SHP77 (cell line): ENCODE results near the gene PDE12.

ENCODE experiments used
- DNase-seq, 2 experiments: peaks; one replicate each; lab custom pipeline; 2025; lab: John Stamatoyannopoulos, UW

Gene PDE12

GRCh38 chr3:57555738-57556458, at the start of gene PDE12:
TSS of gene PDE12 (plus strand) at chr3:57556274. CDS start at chr3:57556380, 106 bp downstream.
- peak; percentile 87 to 89 for DNase-seq

- no peak for DNase-seq
Measured at GRCh38 chr3:57512166-57512565, 43.9 kb upstream of the PDE12 start.

- no peak for DNase-seq
Measured at GRCh38 chr3:57518276-57518915, 37.7 kb upstream of the PDE12 start.

GRCh38 chr3:57530071-57530608, 25.9 kb upstream of the PDE12 start:
- DNase-seq: no peak

- no peak for DNase-seq
Measured at GRCh38 chr3:57538465-57538864, 17.6 kb upstream of the PDE12 start.

GRCh38 chr3:57544181-57545125, 11.6 kb upstream of the PDE12 start, which contains the start of gene DNAH12:
TSS of gene DNAH12 (minus strand) at chr3:57544344. CDS start at chr3:57542870, 1,474 bp downstream.
- DNase-seq: peak; percentile 71 to 73

- DNase-seq: no peak
Measured at GRCh38 chr3:57545636-57546268, 10.3 kb upstream of the PDE12 start.

- no peak for DNase-seq
Measured at GRCh38 chr3:57546616-57547015, 9.5 kb upstream of the PDE12 start.

GRCh38 chr3:57555306-57555705, 768 bp upstream of the PDE12 start:
- DNase-seq: peak; percentile 5 to 30

GRCh38 chr3:57556459-57557084, 498 bp downstream of the PDE12 start:
- DNase-seq: no peak

- DNase-seq: peak; percentile 8 to 18
Measured at GRCh38 chr3:57557085-57557537, 1.0 kb downstream of the PDE12 start.

- no peak for DNase-seq
Measured at GRCh38 chr3:57559526-57559925, 3.5 kb downstream of the PDE12 start.

- no peak for DNase-seq
Measured at GRCh38 chr3:57569859-57570450, 13.9 kb downstream of the PDE12 start.

- DNase-seq: no peak
Measured at GRCh38 chr3:57570878-57571277, 14.8 kb downstream of the PDE12 start.

GRCh38 chr3:57572096-57572495, 16.0 kb downstream of the PDE12 start:
- DNase-seq: no peak

- no peak for DNase-seq
Measured at GRCh38 chr3:57575966-57576626, 20.0 kb downstream of the PDE12 start.

- DNase-seq: no peak
Measured at GRCh38 chr3:57577801-57578200, 21.7 kb downstream of the PDE12 start.

- peak in 1 of 2 experiments; percentile 10 for DNase-seq
Measured at GRCh38 chr3:57582474-57583168, 26.5 kb downstream of the PDE12 start.

GRCh38 chr3:57583544-57583943, 27.5 kb downstream of the PDE12 start:
- DNase-seq: no peak
